Measurements from ENCODE around the gene ATG7.

GRCh38 chr3:11275926-11276325, 3.7 kb downstream of the ATG7 start:
- no peak for TF ChIP-seq CTCF (IDR thresholded peaks at IDR 0.05; ENCODE audit: poor library complexity)
- TF ChIP-seq EZH2 (IDR thresholded peaks at IDR 0.05; ENCODE audit: borderline replicate concordance): no peak

Data from hepatocyte (in vitro differentiated cells).